Activated naive CD4-positive, alpha-beta T cell treated with anti-CD3 and anti-CD28 coated beads, Interleukin-2, amount 50 U/mL, for 24 hours (primary cell): ENCODE results near the gene ZNF202.
A peak's percentile ranks its signal among the peaks of the same experiment; 100 is the strongest.
"Not testable (repeated sequence)": the region's sequence is repeated elsewhere in the genome, so short reads cannot be mapped to it uniquely, and the experiment has no call there.

Source experiments
- H3K27ac Mint-ChIP-seq: one replicate; pipeline ENCODE4 v1.8.0; 2021; ENCODE audit warnings: mild to moderate bottlenecking, mixed read lengths
- H3K27me3 Mint-ChIP-seq: one replicate; pipeline ENCODE4 v1.8.0; 2021; ENCODE audit warnings: mixed read lengths
- H3K36me3 Mint-ChIP-seq: one replicate; pipeline ENCODE4 v1.8.0; 2021; ENCODE audit warnings: mixed read lengths
- H3K4me1 Mint-ChIP-seq: one replicate; pipeline ENCODE4 v1.8.0; 2021; ENCODE audit warnings: mixed read lengths
- H3K4me3 Mint-ChIP-seq: one replicate; pipeline ENCODE4 v1.8.0; 2021; ENCODE audit warnings: mild to moderate bottlenecking, mixed read lengths
- H3K9me3 Mint-ChIP-seq: one replicate; pipeline ENCODE4 v1.8.0; 2021; ENCODE audit warnings: mixed read lengths

Gene ZNF202

GRCh38 chr11:123753110-123753509 is 11.7 kb upstream of the ZNF202 start:
- Mint-ChIP-seq H3K36me3 (no peaks in the 10 kb centered on the region), H3K4me3 (no peak overlapping the region), H3K27me3 (peaks cover 21% of the 10 kb centered on the region), H3K9me3 (peaks cover 6% of the 10 kb centered on the region), H3K27ac (no peak overlapping the region), H3K4me1 (no peaks in the 10 kb centered on the region)

GRCh38 chr11:123751781-123752180 is 10.3 kb upstream of the ZNF202 start:
- no peak overlapping the region for H3K4me3 Mint-ChIP-seq
- H3K36me3 Mint-ChIP-seq: no peaks in the 10 kb centered on the region
- H3K27ac Mint-ChIP-seq: no peak overlapping the region
- no peaks in the 10 kb centered on the region for H3K4me1 Mint-ChIP-seq
- peaks cover 6% of the 10 kb centered on the region for H3K9me3 Mint-ChIP-seq
- peaks cover 21% of the 10 kb centered on the region for H3K27me3 Mint-ChIP-seq

GRCh38 chr11:123748349-123748748 is 6.9 kb upstream of the ZNF202 start:
- H3K9me3 Mint-ChIP-seq, H3K4me1 Mint-ChIP-seq, H3K36me3 Mint-ChIP-seq, H3K4me3 Mint-ChIP-seq, H3K27ac Mint-ChIP-seq: not testable (repeated sequence)
- H3K27me3 Mint-ChIP-seq: peaks cover 19% of the 10 kb centered on the region

- no peak overlapping the region for H3K27ac Mint-ChIP-seq
- H3K4me1 Mint-ChIP-seq: peaks cover 13% of the 10 kb centered on the region
- H3K4me3 Mint-ChIP-seq: no peak overlapping the region
- H3K36me3 Mint-ChIP-seq: no peaks in the 10 kb centered on the region
- H3K9me3 Mint-ChIP-seq: peaks cover 6% of the 10 kb centered on the region
- H3K27me3 Mint-ChIP-seq: peaks cover 12% of the 10 kb centered on the region
These were observed 4.4 kb upstream of the ZNF202 start for GRCh38 chr11:123745764-123746451.

- H3K27ac Mint-ChIP-seq: no peak overlapping the region
- H3K9me3 Mint-ChIP-seq: no peaks in the 10 kb centered on the region
- peak overlapping the region; percentile 99 for H3K4me3 Mint-ChIP-seq
- H3K36me3 Mint-ChIP-seq: peaks cover 2% of the 10 kb centered on the region
- H3K27me3 Mint-ChIP-seq: no peaks in the 10 kb centered on the region
- peaks cover 37% of the 10 kb centered on the region for H3K4me1 Mint-ChIP-seq
These were observed 1.3 kb upstream of the ZNF202 start for GRCh38 chr11:123742724-123743120.

GRCh38 chr11:123742031-123742723 is 717 bp upstream of the ZNF202 start:
- Mint-ChIP-seq H3K4me3 (peak overlapping the region; percentile 99), H3K9me3 (no peaks in the 10 kb centered on the region), H3K27me3 (no peaks in the 10 kb centered on the region), H3K36me3 (peaks cover 6% of the 10 kb centered on the region), H3K4me1 (peaks cover 42% of the 10 kb centered on the region), H3K27ac (peak overlapping the region; percentile 97)

GRCh38 chr11:123740787-123741158 is 687 bp downstream of the ZNF202 start:
- Mint-ChIP-seq H3K27ac (peak overlapping the region; percentile 93), H3K4me3 (peak overlapping the region; percentile 99), H3K36me3 (peaks cover 9% of the 10 kb centered on the region), H3K27me3 (no peaks in the 10 kb centered on the region), H3K9me3 (no peaks in the 10 kb centered on the region), H3K4me1 (peaks cover 51% of the 10 kb centered on the region)

GRCh38 chr11:123738374-123738773 is 3.1 kb downstream of the ZNF202 start:
- peaks cover 23% of the 10 kb centered on the region for H3K36me3 Mint-ChIP-seq
- H3K4me3 Mint-ChIP-seq: no peak overlapping the region
- H3K27ac Mint-ChIP-seq: no peak overlapping the region
- no peaks in the 10 kb centered on the region for H3K27me3 Mint-ChIP-seq
- H3K9me3 Mint-ChIP-seq: no peaks in the 10 kb centered on the region
- H3K4me1 Mint-ChIP-seq: peaks cover 66% of the 10 kb centered on the region

GRCh38 chr11:123736769-123737168 is 4.7 kb downstream of the ZNF202 start:
- Mint-ChIP-seq H3K4me3 (no peak overlapping the region), H3K27me3 (no peaks in the 10 kb centered on the region), H3K36me3 (peaks cover 23% of the 10 kb centered on the region), H3K4me1 (peaks cover 55% of the 10 kb centered on the region), H3K27ac (no peak overlapping the region), H3K9me3 (no peaks in the 10 kb centered on the region)

GRCh38 chr11:123729602-123730001 is 11.9 kb downstream of the ZNF202 start:
- peaks cover 16% of the 10 kb centered on the region for H3K9me3 Mint-ChIP-seq
- H3K4me1 Mint-ChIP-seq: peaks cover 8% of the 10 kb centered on the region
- peaks cover 51% of the 10 kb centered on the region for H3K36me3 Mint-ChIP-seq
- no peaks in the 10 kb centered on the region for H3K27me3 Mint-ChIP-seq
- no peak overlapping the region for H3K4me3 Mint-ChIP-seq
- no peak overlapping the region for H3K27ac Mint-ChIP-seq

- Mint-ChIP-seq H3K4me3 (no peak overlapping the region), H3K4me1 (no peaks in the 10 kb centered on the region), H3K9me3 (peaks cover 18% of the 10 kb centered on the region), H3K36me3 (peaks cover 52% of the 10 kb centered on the region), H3K27me3 (no peaks in the 10 kb centered on the region), H3K27ac (no peak overlapping the region)
These were observed 15.3 kb downstream of the ZNF202 start for GRCh38 chr11:123725995-123726655.

- Mint-ChIP-seq H3K27ac (no peak overlapping the region), H3K9me3 (peaks cover under 1% of the 10 kb centered on the region), H3K36me3 (peaks cover 7% of the 10 kb centered on the region), H3K4me1 (no peaks in the 10 kb centered on the region), H3K4me3 (no peak overlapping the region), H3K27me3 (peaks cover 15% of the 10 kb centered on the region)
These were observed 22.0 kb downstream of the ZNF202 start for GRCh38 chr11:123719452-123719851.

GRCh38 chr11:123718469-123718868 is 23.0 kb downstream of the ZNF202 start:
- Mint-ChIP-seq H3K4me1 (no peaks in the 10 kb centered on the region), H3K27me3 (peaks cover 15% of the 10 kb centered on the region), H3K4me3 (no peak overlapping the region), H3K27ac (no peak overlapping the region), H3K9me3 (no peaks in the 10 kb centered on the region), H3K36me3 (peaks cover 4% of the 10 kb centered on the region)

GRCh38 chr11:123718063-123718462 is 23.4 kb downstream of the ZNF202 start:
- Mint-ChIP-seq H3K4me3 (no peak overlapping the region), H3K36me3 (peaks cover 3% of the 10 kb centered on the region), H3K27me3 (peaks cover 15% of the 10 kb centered on the region), H3K4me1 (no peaks in the 10 kb centered on the region), H3K27ac (no peak overlapping the region), H3K9me3 (no peaks in the 10 kb centered on the region)

- H3K4me1 Mint-ChIP-seq, H3K9me3 Mint-ChIP-seq, H3K4me3 Mint-ChIP-seq, H3K36me3 Mint-ChIP-seq: not testable (repeated sequence)
- Mint-ChIP-seq H3K27me3 (peaks cover 15% of the 10 kb centered on the region), H3K27ac (peak overlapping the region; percentile 13)
These were observed 28.8 kb downstream of the ZNF202 start for GRCh38 chr11:123712627-123713026.

- Mint-ChIP-seq H3K9me3 (no peaks in the 10 kb centered on the region), H3K27ac (peak overlapping the region; percentile 11), H3K27me3 (peaks cover 6% of the 10 kb centered on the region), H3K36me3 (no peaks in the 10 kb centered on the region), H3K4me3 (no peak overlapping the region), H3K4me1 (peaks cover 3% of the 10 kb centered on the region)
These were observed 33.8 kb downstream of the ZNF202 start for GRCh38 chr11:123707606-123708205.
